ENCODE results near the gene RAB36.

RAB36 gene

DNA sequence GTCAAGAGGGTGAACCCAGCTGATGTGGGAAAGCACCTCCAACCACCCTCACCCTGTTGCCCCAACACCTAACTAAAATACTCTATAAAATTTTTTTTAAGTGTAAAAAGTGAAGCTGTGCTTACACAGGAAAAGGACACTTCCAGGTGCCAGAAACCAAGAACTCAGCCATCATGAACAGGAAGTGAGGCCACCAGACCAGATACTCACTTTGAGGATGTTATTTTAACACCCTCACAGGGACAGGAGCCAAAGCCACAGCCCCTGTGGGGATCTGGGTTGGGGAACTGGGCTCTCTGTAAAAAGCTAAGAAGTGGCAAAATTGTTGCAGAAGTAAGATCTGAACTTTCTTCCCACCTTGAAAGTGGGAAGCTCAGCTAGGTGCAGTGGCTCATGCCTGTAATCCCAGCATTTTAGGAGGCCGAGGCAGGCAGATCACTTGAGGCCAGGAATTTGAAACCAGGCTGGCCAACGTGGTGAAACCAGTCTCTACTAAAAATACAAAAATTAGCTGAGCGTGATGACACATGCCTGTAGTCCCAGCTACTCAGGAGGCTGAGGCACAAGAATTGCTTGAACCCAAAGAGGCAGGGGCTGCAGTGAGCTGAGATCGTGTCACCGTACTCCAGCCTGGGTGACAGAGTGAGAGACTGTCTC lies 7.2 kb upstream of the RAB36 start:
- DNase-seq = peak; percentile 44 to 62

DNA sequence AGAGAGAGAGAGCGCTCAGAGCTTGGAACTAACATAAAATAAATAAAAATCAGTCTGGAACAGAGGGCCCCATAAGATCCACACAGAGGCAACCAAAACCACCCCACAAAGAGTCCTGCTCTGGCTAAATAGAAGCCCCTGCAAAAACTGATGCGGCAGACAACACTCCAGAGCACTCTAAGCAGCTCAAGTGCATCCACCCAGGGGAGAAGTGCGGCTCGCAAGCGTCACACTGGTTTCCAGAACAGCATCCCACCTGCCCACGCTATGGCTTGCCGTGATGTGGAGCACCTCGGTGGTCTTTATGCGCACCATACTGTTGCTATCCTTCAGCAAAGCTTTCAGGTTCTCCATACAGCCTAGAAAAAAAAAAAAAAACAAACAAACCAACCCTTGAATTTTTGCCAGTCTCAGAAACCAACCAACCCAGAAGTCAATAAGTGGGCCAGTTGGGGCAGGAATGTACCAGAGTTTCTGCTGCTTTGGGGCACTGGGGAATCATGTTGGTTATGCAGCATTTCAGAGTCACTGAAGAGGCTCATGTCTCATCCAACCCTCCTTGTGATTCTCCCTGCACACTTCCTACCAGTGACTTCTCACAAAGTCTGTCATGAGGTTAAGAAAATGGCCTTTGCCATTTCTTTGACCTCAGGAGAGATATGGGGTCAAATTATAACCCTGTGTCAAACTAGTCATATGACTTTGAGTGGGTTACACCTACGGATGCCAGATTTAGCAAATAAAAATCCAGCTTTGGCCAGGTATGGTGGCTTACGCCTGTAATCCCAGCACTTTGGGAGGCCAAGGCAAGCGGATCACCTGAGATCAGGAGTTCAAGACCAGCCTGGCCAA lies 6.5 kb upstream of the RAB36 start:
- peak; percentile 8 to 32 for DNase-seq

DNA sequence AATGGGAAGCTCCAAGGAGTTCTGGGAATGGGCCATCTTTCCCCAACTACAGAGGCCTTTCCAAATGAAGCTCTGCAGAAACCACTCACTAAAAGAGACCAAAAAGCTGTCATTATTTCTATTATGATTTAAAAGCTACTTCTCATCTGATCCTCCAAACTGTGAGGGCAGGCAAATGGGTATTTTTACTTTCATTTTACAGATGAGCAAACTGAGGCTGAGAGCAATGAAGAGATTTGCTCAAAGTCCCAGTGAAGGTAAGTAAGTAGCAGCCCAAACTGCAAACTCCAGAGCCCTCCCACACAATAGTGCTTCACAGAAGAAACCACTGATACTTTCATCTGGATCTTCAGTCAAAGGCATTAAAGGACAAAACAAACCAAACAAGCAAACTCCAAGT lies 4.9 kb upstream of the RAB36 start:
- no peak for DNase-seq

DNA sequence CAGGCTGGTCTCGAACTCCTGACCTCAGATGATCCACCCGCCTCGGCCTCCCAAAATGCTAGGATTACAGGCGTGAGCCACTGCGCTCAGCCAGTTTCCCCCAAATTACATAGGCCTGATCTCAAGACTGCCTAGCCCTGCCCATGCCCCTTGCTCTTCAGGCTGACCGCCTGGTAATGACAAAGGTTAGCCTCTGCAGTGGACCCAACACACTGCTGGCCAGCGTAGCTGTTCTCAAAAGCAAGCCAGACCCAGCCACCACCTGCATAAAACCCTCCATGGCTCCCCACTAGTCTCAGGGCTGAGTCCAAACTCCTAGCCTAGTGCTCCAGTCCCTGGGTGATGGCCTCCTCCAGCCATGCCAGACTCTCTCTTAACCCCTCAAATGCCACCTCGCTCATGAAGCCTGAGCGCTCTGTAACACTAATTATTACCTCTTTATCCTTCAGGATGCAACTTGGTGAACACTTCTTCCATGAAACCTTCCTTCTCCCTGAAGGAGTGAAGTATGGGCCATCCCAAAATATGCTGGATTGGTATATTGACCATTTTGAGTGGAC lies 2.7 kb upstream of the RAB36 start:
- DNase-seq = no peak

DNA sequence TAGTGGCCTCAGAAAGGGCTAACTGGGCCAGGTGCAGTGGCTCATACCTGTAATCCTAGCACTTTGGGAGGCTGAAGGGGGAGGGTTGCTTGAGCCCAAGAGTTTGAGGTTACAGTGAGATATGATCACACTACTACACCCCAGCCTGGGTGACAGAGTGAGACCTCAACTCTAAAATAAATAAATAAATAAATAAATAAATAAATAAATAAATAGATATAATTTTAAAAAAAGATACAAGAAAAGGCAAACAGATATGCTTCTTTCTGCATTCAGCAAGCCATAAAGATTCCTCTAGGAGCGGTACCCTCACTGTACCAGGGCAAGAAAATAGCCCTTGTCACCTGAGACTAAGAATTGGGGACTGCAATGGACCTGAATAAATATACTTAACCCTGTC lies 2.2 kb upstream of the RAB36 start:
- no peak for DNase-seq

DNA sequence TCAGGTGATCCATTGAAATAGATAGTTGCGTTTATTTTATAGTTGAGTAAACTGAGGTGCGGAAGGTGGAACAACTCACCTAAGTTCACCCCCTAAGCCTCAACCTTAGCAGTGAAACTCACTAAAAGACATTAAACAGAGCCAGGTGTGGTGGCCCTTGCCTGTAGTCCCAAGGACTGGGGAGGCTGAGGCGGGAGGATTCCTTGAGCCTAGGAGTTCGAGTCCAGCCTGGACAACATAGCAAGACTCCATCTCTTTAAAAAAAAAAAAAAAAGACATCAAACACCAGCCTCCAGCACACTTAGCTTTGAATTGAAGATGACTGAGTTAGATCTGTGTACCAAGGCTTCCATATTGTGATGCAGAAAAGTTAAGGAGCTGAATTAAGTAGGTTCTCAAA lies 845 bp upstream of the RAB36 start:
- DNase-seq = no peak

DNA sequence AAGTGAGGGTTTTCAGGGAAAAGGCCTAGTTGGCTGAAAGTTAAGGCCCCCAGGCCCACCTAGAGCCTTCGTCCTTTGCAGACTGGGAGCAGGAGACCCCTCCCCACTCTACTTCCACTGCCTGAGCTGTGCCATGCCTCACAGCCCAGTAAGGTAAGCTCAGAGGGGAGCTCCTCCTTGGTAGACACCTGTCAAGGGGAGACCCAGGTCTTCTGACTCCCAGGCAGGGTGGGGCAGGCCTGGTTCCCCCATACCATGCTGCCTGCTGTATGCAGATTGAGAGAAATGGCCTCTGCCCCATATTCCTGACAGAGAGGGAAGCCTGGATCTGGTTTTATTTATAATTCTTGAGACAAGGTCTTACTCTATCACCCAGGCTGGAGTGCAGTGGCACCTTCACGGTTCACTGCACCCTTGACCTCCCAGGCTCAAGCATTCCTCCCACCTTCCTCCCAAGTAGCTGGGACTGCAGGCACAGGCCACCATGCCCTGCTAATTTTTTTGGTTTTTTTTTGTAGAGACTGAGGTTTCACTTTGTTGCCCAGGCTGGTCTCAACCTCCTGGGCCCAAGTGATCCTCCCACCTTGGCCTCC lies 697 bp downstream of the RAB36 start:
- DNase-seq = no peak

DNA sequence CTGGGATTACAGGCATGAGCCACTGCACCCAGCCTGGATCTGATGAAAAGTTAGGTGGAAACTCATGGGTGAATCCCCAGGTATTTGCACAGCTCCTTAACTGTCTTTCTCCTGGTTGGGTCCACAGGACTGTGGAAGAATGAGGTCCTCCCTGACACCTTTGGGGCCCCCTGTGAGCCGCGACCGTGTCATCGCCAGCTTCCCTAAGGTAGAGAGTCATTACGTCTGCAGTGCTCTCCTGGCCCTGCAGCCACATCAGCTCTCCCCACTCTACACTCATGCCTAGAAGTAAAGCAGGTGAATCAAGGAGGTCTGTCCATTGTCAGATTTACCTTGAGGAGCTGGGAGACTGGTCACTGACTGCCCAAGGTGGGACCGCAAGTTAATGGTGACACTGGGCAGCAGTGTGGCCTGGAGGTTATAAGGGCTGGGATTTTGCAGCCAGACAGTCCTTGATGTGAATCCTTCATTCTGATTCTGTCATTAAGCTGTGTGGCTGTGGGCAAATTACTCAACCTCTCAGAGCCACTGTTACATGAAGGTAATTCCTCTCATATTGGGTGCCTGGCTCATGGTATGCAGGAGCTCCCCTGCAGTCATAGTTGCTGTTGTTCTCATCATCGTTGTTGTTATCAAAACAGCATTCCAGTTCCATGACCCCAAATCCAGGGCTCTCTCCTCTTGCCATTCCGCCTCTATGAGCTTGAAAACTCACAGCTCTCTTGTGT lies 1.4 kb downstream of the RAB36 start:
- DNase-seq = no peak

DNA sequence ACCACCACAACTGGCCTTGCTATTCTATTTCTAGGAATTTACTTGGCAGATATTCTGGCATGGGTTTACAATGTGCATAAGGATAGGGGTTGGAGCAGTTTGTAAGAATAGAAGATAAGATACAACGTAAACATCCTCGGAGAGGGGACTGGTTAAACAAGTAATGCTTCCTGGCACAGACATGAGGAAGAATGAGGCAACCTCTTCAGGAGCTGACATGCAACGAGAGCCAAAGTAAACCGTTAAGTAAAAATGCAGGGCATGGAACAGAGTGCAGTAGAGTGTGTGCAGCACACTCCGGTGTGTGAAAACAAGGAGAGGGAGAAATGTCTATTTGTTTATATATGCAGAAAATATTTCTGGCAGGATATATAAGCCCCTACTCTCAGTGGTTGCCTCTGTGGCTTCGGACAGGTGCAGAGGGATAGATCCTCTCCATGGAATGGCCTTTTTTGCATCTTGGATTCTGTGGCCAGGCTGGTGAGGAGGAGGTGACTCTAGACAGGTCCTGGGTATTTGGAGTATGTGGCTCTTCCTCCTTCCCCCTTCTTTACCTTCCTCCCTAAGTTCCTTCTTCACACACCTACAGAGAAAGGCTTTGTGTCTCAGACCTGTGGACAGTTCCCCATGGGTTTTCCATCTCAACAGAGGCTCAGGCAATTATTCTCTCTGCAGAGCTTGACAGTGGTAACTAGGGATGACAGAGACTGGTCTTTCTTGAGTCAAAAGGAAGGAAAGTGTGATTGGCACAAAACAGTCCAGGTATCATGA lies 2.5 kb downstream of the RAB36 start:
- DNase-seq = no peak

DNA sequence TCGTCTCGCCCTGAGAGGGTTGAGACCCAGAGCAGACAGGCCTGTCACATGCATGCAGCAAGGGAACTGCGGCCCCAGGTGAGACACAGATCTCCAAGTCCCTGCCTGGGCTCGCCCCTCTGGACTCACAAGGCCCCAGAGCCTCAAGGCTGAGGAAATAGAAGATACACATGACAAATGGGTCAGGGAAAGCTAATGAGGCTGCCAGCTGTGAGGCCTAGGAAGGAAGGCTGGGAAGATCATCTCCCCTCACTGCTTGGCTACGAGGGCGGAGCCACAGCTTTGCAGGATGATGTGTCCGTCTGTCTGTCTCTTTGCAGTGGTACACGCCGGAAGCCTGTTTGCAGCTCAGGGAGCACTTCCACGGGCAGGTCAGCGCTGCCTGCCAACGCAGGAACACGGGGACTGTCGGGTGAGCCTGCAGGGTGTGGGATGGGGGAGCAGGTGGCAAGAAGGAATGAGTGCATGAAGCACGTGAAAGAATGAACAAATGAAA lies 4.5 kb downstream of the RAB36 start:
- DNase-seq = no peak

DNA sequence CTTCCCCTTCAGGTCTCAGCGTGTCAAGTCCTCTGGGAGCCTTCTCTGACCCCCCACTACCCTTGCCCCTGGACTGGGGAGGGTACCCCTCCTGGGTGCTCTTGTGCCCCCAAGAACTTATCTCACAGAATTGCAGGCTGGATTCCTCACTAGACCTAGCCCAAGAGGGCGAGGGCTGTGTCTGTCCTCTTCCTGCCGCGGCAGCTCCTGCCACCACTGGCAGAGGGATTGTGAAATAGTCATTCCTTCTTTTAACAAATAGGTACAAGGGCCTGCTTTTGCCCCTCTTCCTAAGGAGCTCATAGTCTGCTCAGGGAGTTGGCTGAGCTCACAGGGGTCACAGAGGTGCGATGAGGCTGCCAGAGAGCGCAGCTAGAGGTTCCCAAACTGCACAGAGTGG lies 5.5 kb downstream of the RAB36 start:
- no peak for DNase-seq

DNA sequence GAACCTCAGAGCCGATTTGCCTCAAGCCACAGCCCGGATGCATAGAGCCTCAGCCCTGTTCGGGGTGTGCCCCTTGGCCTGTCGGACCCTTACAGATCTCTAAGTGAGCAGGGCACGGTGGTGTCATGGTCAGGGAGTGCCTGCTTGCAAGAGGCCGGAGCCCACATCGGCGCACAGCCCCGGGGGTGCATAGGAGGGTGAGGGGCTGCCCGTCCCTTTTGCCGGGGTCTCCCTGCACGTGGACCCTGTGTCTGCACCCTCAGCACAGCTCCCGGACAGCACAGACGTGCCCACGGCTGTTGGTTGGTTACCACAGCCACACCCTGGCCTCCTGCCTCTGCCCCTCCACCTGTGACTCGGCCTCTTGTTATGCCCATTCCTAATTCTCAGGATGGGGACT lies 6.5 kb downstream of the RAB36 start:
- DNase-seq = no peak

DNA sequence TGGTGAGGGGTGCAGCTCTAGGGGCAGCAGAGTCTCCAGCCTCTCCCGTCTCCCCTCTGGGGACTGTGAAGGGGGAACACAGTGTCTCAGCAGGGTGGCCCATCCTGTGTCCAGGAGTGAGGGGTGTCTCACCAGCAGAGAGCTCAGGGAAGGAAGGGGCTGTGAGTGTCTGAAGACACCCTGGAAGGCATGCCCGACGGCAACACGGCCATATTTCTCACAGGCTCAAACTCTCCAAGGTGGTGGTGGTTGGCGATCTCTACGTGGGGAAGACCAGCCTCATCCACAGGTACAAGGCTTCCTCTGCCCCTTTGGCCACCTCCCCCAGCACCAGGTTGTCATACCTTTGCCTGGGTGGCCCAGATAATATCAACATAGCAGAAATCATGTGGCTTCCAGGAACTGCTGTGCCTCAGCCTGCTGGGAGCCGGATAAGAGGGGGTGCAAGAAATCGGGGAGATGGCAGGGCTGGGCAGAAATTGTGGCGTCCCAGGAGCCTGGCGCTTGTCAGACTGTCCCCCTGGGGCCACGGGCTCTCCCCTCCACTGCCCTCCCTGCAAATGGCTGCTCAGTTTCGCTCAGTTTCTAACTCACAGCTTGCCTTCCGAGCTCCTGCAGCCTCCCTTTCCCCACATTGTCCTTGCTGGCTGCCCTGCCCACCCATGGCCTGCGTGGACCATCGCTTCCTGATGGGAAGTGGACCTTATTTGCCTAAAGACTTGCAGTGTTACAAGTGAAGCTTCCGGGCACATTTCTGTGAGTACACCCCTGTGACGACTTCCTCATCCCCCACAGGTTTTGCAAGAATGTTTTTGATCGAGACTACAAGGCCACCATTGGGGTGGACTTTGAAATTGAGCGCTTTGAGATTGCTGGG lies 7.2 kb downstream of the RAB36 start:
- peak; percentile 81 to 83 for DNase-seq

DNA sequence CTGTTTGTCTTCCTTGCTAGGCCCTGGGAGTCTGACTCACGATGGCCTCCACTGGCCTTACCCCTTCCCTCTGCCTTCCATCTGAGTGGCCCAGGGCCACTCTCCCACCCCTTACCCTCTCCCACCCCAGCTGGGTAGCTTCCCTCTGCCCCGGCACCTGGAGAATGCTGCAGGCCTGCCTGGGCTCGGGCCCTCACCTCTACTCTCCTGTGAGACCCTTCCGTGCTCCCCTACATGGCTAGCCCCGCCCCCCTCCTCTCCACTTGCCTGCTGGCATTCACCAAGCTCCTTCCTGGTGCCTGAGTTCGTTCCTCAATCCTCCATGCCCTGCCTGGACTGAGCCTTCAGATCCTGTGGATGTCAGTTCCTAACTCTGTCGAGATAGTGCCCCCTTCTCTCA lies 8.7 kb downstream of the RAB36 start:
- DNase-seq = no peak

DNA sequence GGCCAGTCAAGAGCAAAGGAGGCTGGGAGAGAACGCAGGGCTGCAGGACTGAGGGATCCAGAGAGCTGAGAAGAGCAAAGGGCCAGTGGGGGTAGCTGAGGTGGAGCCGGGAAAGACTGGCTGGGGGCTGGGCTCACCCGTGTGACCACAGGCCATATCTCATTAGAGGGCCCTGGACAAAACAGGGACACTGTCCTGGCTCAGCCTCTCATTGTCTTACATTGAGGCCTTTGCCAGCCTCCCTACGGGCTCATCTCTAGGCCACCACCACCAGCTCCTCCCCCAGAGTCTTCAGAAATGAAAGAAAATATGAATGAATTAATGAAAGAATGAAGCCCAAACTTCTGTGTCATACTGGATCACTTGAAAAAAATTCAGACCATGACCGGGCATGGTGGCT lies 9.2 kb downstream of the RAB36 start:
- no peak for DNase-seq

DNA sequence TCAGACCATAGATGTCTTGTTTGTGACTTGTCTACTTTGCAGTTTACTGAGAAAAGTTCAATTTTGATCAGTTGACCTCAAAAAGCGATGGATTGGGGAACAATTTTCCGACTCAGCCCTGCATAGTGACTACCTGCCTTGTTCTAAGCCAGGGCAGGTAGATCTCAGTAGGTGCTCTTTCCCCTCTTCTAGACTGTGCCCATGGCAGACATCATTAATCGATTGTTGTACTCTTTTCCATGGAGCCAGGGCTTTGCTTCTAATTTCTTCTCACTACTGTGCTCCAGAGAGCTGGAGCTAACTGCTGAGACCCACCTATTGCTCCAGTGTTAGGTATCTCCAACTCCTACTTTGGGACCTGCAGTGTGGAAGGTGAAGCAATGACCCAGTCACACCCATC lies 9.9 kb downstream of the RAB36 start:
- DNase-seq = no peak

DNA sequence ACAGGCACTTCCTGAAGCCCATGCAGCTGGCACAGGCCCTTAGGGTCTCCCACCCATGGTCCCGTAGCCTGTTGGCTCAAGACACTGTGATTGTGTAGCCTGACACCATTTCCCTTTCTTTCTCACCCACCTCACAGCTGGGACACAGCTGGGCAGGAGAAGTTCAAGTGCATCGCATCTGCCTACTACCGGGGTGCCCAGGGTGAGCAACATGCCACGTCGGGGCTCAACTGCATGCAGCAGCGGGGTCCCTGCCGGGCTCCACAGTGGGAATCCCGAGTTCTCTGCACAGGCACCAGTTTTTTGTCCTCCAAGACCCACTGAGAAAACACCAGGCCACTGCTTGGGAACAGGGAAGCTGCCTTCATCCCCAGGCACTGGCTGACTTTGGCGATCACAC lies 10.6 kb downstream of the RAB36 start:
- DNase-seq = no peak

DNA sequence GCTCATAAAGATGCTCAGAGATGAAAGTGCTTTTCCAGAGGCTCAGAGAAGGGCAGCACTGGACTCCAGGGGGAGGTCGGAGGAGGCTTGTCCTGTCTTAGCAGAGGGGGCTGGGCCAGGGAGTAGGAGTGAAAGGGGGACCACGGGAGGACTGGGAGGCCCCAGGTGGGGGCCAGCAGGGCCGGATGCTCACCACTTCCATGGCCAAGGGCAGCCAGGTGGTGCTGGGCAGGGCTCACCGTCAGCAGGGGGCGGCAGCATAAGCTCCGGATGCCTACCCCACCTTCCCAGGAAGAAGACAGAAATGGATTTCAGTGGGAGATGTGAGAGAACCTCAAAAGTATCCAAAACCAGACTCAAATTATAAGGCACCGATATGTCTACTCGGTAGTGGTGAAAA lies 11.0 kb downstream of the RAB36 start:
- no peak for DNase-seq

DNA sequence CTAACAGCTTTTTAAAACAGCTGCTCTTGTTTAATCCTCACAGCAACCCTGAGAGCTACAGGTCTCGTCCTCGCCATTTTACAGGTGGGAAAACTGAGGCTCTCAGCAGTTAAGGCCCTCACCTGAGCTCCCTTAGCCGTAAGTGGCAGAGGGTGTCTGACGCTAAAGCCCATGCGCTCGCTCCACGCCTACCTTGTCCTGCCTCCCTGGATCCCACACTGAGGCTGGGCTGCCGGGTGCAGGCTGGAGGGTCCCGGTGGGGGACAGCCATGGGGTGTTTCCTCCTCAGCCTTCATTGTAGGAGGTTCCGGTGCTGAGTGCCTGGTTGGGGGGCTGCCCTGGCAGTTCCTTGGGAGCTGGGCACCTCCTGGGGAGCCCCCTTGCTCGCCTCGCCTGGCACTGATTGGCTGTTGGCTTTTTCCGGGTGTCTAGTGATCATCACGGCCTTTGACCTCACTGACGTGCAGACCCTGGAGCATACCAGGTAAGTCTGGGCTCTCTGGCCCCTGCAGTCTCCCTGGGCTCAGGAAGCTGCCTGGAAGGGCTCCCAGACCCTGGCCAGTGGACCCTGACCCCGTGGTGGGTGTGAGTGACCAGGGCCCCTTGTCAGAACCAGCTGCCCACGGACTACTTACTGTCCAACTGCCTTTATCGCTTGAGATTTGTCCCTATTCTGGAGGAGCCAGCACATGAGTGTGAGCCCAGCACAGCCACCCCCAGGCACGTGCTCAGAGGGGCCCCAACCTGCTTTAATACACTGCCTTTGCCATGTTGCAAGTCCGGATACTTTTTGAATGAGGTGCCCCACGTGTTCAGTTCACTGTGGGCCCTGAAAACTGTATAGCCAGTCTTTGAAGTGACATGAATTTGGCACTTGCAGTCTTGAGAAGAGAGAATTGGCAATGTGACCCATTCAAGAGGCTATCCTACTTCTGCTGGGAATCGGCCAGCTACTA lies 12.6 kb downstream of the RAB36 start:
- no peak for DNase-seq

Data from inflammatory macrophage (primary cell).